Mesenchymal stem cell (in vitro differentiated cells and primary cell): ENCODE results near the gene OGN.

Source experiments
- DNase-seq: peaks from one replicate; pipeline ENCODE4 v3.0.0-alpha.2; 2013
- H2AFZ ChIP-seq: one replicate; pipeline ENCODE4 v1.6.1; 2013; ENCODE audit warnings: low read depth, mild to moderate bottlenecking, control low read depth, inconsistent platforms, low read length, moderate library complexity
- H2AK5ac ChIP-seq: 2 replicates; pipeline ENCODE4 v1.6.1; 2013; ENCODE audit warnings: low read length, moderate library complexity, mild to moderate bottlenecking, inconsistent platforms; ENCODE audit not compliant: severe bottlenecking
- H2BK120ac ChIP-seq: one replicate; pipeline ENCODE4 v1.6.1; 2013; ENCODE audit warnings: low read depth, mild to moderate bottlenecking, inconsistent platforms, low read length, moderate library complexity
- H2BK12ac ChIP-seq, 2 experiments: one replicate each; pipeline ENCODE4 v1.6.1; 2013; ENCODE audit warnings: inconsistent platforms in 2 of 2, low read length in 2 of 2, mild to moderate bottlenecking in 2 of 2, moderate library complexity in 2 of 2, control low read depth in 1 of 2
- H2BK15ac ChIP-seq: one replicate; pipeline ENCODE4 v1.6.1; 2013; ENCODE audit warnings: mild to moderate bottlenecking, low read depth, inconsistent platforms; ENCODE audit not compliant: poor library complexity, severe bottlenecking
- H2BK5ac ChIP-seq: 2 replicates; pipeline ENCODE4 v1.6.1; 2013; ENCODE audit warnings: low read depth, mild to moderate bottlenecking, low read length, control low read depth, inconsistent platforms; ENCODE audit not compliant: poor library complexity, severe bottlenecking
- H3K14ac ChIP-seq, 2 experiments: one replicate each; pipeline ENCODE4 v1.6.1; 2013; ENCODE audit warnings: inconsistent platforms in 2 of 2, low read length in 2 of 2, control low read depth in 1 of 2, mild to moderate bottlenecking in 1 of 2, moderate library complexity in 1 of 2
- H3K18ac ChIP-seq, 2 experiments: one replicate each; pipeline ENCODE4 v1.6.1; 2013; ENCODE audit warnings: inconsistent platforms in 2 of 2, low read length in 2 of 2, control low read depth in 1 of 2, low read depth in 1 of 2, mild to moderate bottlenecking in 1 of 2
- H3K23ac ChIP-seq, 2 experiments: one replicate each; pipeline ENCODE4 v1.6.1; 2013; ENCODE audit warnings: inconsistent platforms in 2 of 2, low read length in 2 of 2, mild to moderate bottlenecking in 2 of 2, moderate library complexity in 2 of 2, control low read depth in 1 of 2
- H3K27ac ChIP-seq: 2 replicates; pipeline ENCODE4 v1.5.1; 2013; ENCODE audit warnings: mild to moderate bottlenecking, moderate library complexity, low read length, control low read depth, inconsistent platforms; ENCODE audit not compliant: poor library complexity, severe bottlenecking
- H3K27me3 ChIP-seq, 2 experiments: 2 replicates each; pipeline versions ENCODE4 v1.6.1 to v1.7.0; 2013; ENCODE audit warnings: low read length in 2 of 2, mild to moderate bottlenecking in 2 of 2, moderate library complexity in 2 of 2, control low read depth in 1 of 2, inconsistent platforms in 1 of 2; ENCODE audit not compliant: control insufficient read depth in 1 of 2, insufficient read depth in 1 of 2
- H3K36me3 ChIP-seq, 2 experiments: 2 replicates each; pipeline versions ENCODE4 v1.6.1 to v1.7.0; 2013; ENCODE audit warnings: low read length in 2 of 2, control low read depth in 1 of 2, inconsistent platforms in 1 of 2, low read depth in 1 of 2, mild to moderate bottlenecking in 1 of 2; ENCODE audit not compliant: insufficient read depth in 2 of 2, control insufficient read depth in 1 of 2
- H3K4ac ChIP-seq, 2 experiments: one replicate each; pipeline ENCODE4 v1.6.1; 2013; ENCODE audit warnings: inconsistent platforms in 2 of 2, low read length in 2 of 2, mild to moderate bottlenecking in 2 of 2, moderate library complexity in 2 of 2, control low read depth in 1 of 2, low read depth in 1 of 2
- H3K4me1 ChIP-seq: 2 replicates; pipeline ENCODE4 v1.6.1; 2013; ENCODE audit warnings: low read depth, low read length, control low read depth; ENCODE audit not compliant: control insufficient read depth, insufficient read depth
- H3K4me2 ChIP-seq: 2 replicates; pipeline ENCODE4 v1.6.1; 2013; ENCODE audit warnings: low read length, mild to moderate bottlenecking, inconsistent platforms; ENCODE audit not compliant: poor library complexity, severe bottlenecking
- H3K4me3 ChIP-seq, 2 experiments: 2 replicates each; pipeline versions ENCODE4 v1.5.1 to v1.7.0; 2013; ENCODE audit warnings: low read length in 2 of 2, mild to moderate bottlenecking in 2 of 2, control low read depth in 1 of 2, low read depth in 1 of 2; ENCODE audit not compliant: insufficient read depth in 1 of 2
- H3K79me1 ChIP-seq: replicated peaks from 2 replicates; pipeline ENCODE4 v1.6.1; 2013; ENCODE audit warnings: mild to moderate bottlenecking, control low read depth, low read length, inconsistent platforms; ENCODE audit not compliant: poor library complexity, severe bottlenecking
- H3K9ac ChIP-seq: 2 replicates; pipeline ENCODE4 v1.7.0; 2013; ENCODE audit warnings: mild to moderate bottlenecking, low read length, moderate library complexity
- H3K9me3 ChIP-seq: 2 replicates; pipeline ENCODE4 v1.7.0; 2013; ENCODE audit warnings: mild to moderate bottlenecking, low read length; ENCODE audit not compliant: control insufficient read depth
- H4K8ac ChIP-seq: one replicate; pipeline ENCODE4 v1.6.1; 2013; ENCODE audit warnings: inconsistent platforms, mild to moderate bottlenecking, low read length, moderate library complexity
- H4K91ac ChIP-seq: one replicate; pipeline ENCODE4 v1.6.1; 2013; ENCODE audit warnings: mild to moderate bottlenecking, low read length, inconsistent platforms
- WGBS: methylation state at CpG from one replicate; pipeline ENCODE4 v1.1.7; 2013; ENCODE audit warnings: mixed read lengths; 5-methylcytosine and 5-hydroxymethylcytosine counted together

OGN gene

DNA sequence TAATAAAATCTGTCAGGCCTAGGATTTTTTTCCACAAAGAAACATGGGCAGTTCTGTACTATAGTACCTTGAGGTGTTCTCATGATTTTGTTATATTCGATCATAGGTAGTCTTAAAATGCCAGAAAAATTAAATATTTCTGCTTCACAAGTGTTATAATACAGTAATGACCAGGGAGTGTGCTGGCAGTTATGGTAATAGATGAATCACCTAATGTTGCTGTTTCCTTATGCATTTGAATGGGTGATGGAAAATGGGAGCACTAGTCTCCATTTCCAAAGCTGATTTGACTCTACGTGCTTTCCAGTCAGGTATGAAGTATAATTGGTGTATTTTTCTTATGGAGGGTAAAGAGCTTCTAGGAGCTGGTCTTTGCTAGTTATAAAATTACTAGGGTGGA lies 23.8 kb downstream of the OGN start:
- Histone ChIP-seq H3K79me1 (no peaks in the 10 kb centered on the region), H3K4me3 (no peak overlapping the region), H2AFZ (no peak overlapping the region), H2BK5ac (no peak overlapping the region), H2BK12ac (no peak overlapping the region), H3K27me3 (no peaks in the 10 kb centered on the region), H2BK15ac (no peak overlapping the region), H4K91ac (no peak overlapping the region), H3K14ac (no peak overlapping the region), H3K4me1 (no peaks in the 10 kb centered on the region), H2BK120ac (no peak overlapping the region), H3K36me3 (no peaks in the 10 kb centered on the region), H4K8ac (no peak overlapping the region), H3K9ac (no peak overlapping the region), H2AK5ac (no peak overlapping the region), H3K9me3 (peaks cover 3% of the 10 kb centered on the region), H3K23ac (no peak overlapping the region), H3K27ac (no peak overlapping the region), H3K4ac (no peak overlapping the region), H3K18ac (no peak overlapping the region), H3K4me2 (no peak overlapping the region)
- WGBS: 100% methylated on average over 1 of the region's 2 CpGs
- DNase-seq: no peak

DNA sequence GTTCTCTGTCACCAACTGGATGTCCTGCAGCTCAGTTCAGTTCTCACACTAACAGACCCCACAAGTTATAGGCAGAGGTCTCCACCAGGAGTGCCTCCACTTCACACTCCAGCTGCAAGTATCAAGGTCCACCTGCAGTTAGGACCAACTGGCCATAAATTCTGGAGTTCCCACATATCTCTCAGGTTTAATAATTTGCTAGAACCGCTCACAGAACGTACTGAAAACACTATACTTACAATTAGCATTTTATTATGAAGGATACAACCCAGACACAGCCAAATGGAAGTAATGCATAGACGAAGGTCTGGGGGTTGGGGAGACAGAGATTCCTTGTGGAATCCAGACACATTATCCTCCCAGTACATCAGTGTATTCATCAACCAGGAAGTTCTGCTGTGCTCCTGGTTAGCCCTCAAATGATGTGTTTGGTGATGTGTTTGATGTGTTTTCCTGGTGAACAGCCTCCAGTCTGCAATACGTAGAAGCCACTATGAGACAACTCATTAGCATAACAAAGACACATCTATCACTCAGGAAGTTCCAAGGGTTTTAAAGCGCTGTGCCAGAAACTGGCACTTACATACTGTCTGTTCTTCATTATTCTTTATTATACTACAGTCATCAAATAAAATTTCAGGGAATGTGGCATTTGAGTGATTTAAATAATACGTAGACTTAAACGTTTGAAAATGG lies 25.4 kb downstream of the OGN start:
- no peaks in the 10 kb centered on the region for H3K79me1 ChIP-seq
- H3K14ac ChIP-seq: no peak overlapping the region
- H3K4me2 ChIP-seq: no peak overlapping the region
- no peak overlapping the region for H2AK5ac ChIP-seq
- no peak overlapping the region for H2BK15ac ChIP-seq
- H2BK5ac ChIP-seq: no peak overlapping the region
- H2BK12ac ChIP-seq: no peak overlapping the region
- no peak overlapping the region for H3K18ac ChIP-seq
- H2AFZ ChIP-seq: no peak overlapping the region
- no peaks in the 10 kb centered on the region for H3K4me1 ChIP-seq
- DNase-seq: no peak
- no peak overlapping the region for H3K4ac ChIP-seq
- no peak overlapping the region for H3K4me3 ChIP-seq
- H3K23ac ChIP-seq: no peak overlapping the region
- H3K27me3 ChIP-seq: no peaks in the 10 kb centered on the region
- H4K8ac ChIP-seq: no peak overlapping the region
- no peaks in the 10 kb centered on the region for H3K36me3 ChIP-seq
- WGBS: 75% methylated on average over 2 of the region's 7 CpGs
- H2BK120ac ChIP-seq: no peak overlapping the region
- no peak overlapping the region for H3K27ac ChIP-seq
- H3K9me3 ChIP-seq: peaks cover 13% of the 10 kb centered on the region
- H4K91ac ChIP-seq: no peak overlapping the region
- no peak overlapping the region for H3K9ac ChIP-seq

DNA sequence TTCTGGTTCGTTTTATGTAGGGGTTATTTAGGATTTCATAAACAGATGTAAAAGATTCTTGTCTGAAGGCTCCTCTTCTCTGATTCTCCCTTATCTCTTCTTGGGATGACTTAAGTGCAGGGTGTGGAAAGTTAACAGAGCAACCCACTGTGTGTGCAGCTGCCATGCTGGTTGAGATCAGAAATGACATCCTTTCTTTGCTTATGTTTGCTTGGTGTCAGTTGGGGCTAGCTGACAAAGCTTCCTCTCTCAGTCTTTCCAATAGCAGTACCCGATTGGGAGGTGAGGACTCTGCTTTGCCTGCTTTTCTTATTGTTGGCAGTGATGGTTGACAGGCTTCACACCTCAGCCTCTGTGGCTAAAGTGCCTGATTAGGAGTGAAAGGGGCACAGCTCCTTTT lies 26.5 kb downstream of the OGN start:
- no peaks in the 10 kb centered on the region for H3K27me3 ChIP-seq
- no peak overlapping the region for H2BK120ac ChIP-seq
- DNase-seq: no peak
- WGBS: 31% methylated on average over 1 of the region's 2 CpGs
- H3K4me3 ChIP-seq: no peak overlapping the region
- H3K4ac ChIP-seq: no peak overlapping the region
- H3K4me2 ChIP-seq: no peak overlapping the region
- no peak overlapping the region for H3K18ac ChIP-seq
- H2BK15ac ChIP-seq: no peak overlapping the region
- H3K14ac ChIP-seq: no peak overlapping the region
- H3K79me1 ChIP-seq: no peaks in the 10 kb centered on the region
- H3K9me3 ChIP-seq: peaks cover 17% of the 10 kb centered on the region
- H3K9ac ChIP-seq: no peak overlapping the region
- H2BK12ac ChIP-seq: no peak overlapping the region
- H2AFZ ChIP-seq: no peak overlapping the region
- peak overlapping the region in 1 of 2 experiments; percentile 3 for H3K23ac ChIP-seq
- H4K8ac ChIP-seq: peak overlapping the region; percentile 7
- no peaks in the 10 kb centered on the region for H3K4me1 ChIP-seq
- H4K91ac ChIP-seq: no peak overlapping the region
- H2BK5ac ChIP-seq: no peak overlapping the region
- H3K36me3 ChIP-seq: no peaks in the 10 kb centered on the region
- H2AK5ac ChIP-seq: no peak overlapping the region
- H3K27ac ChIP-seq: no peak overlapping the region

DNA sequence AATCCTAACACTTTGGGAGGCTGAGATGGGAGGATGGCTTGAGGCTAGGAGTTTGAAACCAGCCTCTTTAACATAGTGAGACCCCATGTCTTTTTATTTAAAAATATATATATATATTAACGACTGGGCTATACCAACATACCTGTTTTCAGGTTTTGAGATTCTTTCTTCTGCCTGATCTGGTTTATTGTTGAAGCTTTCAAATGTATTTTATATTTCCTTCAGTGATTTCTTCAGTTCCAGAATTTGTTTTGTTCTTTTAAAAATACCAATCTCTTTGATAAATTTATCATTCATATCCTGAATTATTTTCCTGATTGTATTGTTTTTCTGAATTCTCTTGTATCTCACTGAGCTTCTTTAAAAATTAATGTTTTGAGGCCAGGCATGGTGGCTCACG lies 31.2 kb downstream of the OGN start:
- Histone ChIP-seq H3K4me1 (no peaks in the 10 kb centered on the region), H2AFZ (no peak overlapping the region), H2BK12ac (no peak overlapping the region), H3K4me3 (no peak overlapping the region), H3K27me3 (no peaks in the 10 kb centered on the region), H3K14ac (no peak overlapping the region), H3K27ac (no peak overlapping the region), H2AK5ac (no peak overlapping the region), H3K18ac (no peak overlapping the region), H3K4me2 (no peak overlapping the region), H4K8ac (no peak overlapping the region), H3K79me1 (no peaks in the 10 kb centered on the region), H3K23ac (no peak overlapping the region), H2BK15ac (no peak overlapping the region), H3K9ac (no peak overlapping the region), H3K4ac (no peak overlapping the region), H4K91ac (no peak overlapping the region), H2BK120ac (no peak overlapping the region), H3K36me3 (no peaks in the 10 kb centered on the region), H2BK5ac (no peak overlapping the region), H3K9me3 (peaks cover 25% of the 10 kb centered on the region)
- DNase-seq: no peak
- 100% methylated on average over 1 of the region's 2 CpGs for whole genome bisulfite sequencing
